Mucosa of gallbladder (tissue), 1 donor: ENCODE data around the gene TRIM65. TPM values are rescaled to one million over a fixed set of nuclear protein-coding genes. Genes with fewer than 3 reads are reported as not detected.
"Not testable (repeated sequence)": the region's sequence is repeated elsewhere in the genome, so short reads cannot be mapped to it uniquely, and the experiment has no call there.

ENCODE experiments used
- DNase-seq: peaks from one replicate; pipeline ENCODE4 v3.0.0-alpha.2; 2020; ENCODE audit warnings: low spot score
- total RNA-seq: library from RNA; stranded (reverse); gene quantifications from one replicate; pipeline ENCODE4 v1.2.1, GENCODE V29; 2021
- donor health status: DM: no; HTN: no; CAD: no.

Gene TRIM65
- total RNA-seq, 1 donor from 2014 or later, result 24.0 TPM

DNA sequence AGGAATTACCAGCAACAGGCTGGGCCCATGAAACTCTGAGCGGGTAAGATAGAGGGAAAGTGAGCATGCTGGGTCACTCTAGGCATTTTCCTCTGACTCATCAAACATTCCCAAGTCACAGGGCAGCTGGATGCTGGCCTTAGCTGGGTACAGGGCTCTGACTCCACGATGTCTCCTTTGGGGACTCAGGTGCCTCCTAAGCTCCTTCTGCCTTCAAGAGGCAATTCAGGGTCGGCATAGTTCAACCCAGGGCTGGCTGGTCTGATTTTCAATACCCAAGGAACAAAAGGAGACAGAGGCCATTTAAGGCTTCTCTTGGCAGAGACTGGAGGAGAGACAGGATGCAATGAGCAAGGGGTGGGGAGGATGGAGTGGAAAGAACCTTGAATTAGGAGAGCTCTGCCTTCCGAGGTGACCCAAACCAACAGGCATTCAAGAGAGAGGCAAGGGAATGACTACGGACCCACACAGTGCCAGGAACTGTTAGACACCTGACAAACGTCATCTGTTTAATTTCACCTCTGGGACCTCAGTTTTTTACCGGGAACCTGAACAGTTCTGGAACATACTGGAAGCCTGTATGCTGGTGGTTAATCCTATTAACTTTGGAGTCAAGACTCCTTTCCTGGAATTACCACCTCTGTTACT lies 42.5 kb downstream of the TRIM65 start:
- DNase-seq, result no peak

DNA sequence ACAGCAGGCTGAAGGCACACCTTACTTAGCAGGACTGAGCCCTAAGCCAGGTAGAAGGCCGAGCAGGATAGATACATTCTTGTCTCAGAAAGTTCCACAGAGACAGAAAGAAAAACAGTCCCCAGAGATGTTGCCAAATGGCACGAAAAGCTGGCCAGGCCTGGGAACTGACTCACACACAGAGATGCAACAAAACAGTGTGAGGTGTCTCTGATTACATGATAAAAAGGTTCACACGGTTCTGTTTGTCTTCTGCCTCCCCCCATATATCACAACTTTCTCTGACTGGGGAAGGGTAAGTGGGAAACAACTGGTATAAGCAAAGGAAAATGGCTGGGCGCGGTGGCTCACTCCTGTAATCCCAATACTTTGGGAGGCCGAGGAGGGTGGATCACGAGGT lies 43.3 kb downstream of the TRIM65 start:
- DNase-seq, result no peak

DNA sequence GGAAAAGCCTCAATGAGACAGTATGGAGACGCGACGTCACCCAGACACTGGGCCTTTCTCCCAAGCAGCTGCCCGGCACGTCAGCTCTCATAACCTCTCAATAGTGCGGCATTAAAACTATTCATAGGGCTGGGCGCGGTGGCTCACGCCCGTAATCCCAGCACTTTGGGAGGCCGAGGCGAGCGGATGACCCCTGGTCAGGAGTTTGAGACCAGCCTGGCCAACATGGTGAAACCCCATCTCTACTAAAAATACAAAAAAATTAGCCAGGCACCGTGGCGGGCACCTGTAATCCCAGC lies 45.1 kb downstream of the TRIM65 start:
- DNase-seq, result not testable (repeated sequence)

DNA sequence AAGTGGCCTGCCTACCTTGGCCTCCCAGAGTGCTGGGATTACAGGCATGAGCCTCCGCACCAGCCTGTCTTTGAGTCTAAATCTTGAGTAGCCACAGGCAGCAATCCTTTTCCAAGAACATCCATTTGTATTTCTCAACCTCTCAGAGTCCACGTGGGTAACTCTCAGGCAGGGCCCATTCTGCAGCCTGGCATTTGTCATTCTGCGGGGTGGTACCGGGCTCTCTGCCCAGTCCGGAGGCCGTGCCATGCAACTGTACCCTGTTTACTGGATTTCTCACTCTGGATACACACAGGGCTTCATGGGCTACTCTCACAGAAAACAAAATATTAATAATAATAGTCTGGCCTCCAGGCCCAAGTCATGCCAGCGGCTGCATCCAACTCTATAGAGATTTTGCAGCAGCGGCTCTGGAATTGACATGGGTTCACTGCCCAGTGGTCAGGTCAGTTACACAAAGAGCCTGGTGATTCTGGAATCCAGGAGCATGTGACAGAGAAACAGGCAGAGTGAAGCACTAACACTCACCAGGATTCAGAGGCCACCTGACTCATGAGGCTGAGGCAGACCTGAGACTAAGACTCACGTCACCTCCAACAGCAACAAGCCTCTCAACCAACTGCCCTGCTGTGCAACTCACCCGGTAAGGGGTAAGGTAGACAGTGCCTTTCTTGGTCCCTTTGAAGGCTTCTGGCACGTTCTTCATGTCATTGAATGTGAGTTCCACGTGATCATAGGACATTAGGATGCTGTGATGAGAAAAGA lies 45.6 kb downstream of the TRIM65 start:
- DNase-seq, result no peak

DNA sequence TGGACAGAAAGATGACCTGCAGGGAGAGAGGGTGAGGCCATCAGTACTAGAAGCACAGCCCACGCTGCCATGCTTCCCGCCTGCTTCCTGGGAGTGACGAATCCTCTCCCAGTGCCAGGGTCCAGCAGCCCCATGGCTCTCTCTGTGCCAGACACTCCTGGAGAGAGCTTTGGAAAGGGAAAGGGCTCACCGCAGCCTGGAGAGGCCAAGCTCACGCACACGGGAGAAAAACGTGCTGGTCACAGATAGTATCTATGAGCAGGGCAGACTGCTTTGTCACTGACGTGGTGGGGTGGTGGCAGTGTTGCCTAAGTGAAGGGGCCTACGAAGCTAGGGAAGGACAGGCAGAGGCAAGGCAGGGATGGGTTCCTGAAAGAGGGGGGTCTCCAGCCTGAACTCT lies 47.0 kb downstream of the TRIM65 start:
- no peak for DNase-seq

DNA sequence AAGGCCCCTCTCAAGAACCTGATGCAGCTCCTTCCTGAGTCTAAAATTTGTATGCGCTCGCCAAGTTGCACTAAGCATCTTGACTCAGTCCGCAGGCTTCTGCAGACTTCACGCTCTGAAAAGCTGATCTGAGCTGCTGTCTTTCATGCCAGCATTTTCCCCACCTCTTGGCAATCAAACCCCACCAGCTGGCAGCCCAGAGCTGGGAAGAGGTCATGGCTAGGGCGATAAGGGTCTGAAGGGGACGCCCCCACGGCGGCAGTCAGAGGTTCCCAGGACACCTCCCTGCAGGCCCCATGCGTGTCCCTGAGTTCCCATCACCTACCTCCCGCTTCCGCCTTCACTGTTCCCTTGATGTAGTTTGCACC lies 47.5 kb downstream of the TRIM65 start:
- DNase-seq, result no peak

DNA sequence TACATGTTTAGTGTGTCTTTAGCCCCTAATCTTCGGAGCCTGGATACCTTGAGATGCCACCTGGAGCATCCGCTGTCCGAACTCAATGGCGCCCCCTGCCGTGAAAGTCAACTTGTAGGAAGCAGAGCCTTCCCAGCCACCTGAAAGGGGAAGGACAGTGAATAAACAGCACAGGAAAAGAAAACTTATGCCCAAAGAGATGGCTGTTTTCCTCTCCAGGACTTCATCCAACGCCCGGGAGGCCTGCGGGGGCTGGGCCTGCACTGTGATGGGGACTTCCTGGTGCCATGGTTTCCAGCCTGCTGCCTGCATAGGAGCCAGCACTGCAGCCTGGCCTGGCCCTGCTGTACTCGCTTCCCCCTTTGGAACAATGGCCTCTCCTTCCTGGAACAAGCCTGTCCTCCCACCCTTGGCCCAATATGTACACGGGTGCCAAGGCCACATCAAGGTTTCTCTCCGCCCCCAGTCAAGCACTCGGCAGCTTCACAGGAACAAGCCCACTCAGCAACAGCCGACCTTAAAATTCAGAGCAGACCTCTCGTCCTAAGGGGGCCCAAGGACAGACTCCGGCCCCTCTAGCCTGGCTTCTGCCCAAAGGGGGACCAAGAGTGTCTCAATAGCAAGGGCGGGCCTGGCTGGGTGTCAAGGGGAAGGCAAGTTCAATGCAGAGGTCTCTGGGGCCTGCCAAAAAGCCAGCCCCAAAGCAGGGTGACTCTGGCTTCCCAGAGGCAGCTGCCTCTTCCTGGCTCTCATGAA lies 48.0 kb downstream of the TRIM65 start:
- peak; percentile 83 for DNase-seq

DNA sequence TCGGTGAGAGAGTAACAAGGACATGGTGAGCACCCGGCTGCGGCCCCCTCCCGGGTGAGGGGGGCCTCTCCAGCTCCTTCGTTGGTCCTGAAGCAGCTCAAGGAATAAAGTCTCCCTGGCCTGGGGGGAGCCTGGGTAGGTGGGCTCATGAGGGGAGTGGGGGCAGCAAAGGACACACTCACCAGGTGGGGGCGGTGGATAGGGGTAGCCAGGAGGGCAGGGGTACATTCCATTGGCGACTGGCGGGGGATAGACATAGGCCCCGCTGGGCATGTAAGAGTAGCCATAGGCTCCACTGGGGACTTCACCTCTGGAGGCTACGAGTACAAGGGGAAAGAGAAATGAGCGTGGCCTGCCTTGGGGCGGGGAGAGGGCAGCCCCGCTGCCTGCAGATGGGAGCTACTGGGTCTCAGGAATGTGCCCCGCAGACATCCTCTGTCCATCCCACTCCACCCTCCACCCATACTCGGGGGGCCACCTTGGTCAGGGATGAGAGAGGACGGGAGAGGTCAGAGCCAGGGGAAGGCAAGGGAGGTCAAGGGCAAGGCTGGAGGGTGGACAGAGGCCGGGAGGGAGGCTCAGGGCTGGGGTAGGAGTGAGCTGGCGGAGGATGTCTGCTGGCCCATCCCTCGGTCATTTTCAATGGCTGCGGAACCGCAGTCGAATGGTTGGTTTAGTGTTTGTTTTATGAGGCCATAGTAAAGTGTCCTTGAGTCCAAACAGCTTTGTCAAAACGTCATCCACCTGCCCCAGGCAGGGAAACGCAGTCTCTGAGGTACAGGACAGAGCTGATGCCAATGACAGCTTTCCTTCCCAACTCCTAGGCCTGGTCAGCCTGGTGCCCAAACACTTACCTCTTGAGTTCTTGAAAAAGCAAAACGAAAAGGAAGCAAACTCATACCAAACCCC lies 48.9 kb downstream of the TRIM65 start:
- DNase-seq, result no peak

DNA sequence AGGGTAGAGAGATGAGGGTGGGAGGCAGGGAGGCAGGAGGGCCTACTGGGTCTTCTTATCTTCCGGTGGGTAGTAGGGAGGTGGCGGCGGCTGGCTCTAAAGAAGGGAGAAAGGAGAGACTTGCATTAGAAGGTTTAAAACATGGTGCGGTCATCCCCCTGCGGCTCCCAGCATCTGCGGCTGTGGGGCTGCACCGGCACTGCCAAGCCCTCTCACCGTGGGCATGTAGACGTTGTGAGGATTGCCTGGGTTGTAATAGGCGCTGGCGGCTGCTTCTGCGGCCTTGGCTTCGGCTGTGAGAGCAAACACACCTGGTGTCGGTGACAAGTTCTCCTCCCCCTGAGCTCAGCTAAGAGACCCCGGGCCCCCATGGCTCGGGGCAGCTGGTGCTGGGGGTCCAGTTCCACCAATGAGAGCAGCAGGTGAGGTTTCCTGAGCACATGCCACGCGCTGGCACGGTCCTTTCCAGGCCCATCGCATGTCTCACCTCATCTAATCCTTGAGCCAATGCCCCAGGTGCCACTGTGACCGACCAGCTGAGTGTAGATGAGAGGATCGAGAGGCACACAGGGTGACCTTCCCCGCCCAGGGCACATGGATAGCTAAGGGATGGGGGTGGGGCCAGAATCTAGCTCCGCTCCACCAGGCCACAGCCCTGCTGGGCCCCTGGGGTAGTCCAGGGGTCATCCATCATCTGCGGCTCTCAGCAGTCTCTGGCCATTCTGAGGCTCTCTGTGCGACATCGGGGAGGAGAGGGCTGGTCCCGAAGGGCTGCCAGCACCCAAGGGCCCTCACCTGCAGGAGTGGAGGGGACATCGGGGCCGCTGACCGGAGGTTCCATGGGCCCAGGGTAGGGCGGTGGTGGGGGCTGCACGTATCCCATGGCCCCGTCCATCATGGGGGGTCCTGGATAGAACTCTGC lies 49.8 kb downstream of the TRIM65 start:
- DNase-seq, result no peak

DNA sequence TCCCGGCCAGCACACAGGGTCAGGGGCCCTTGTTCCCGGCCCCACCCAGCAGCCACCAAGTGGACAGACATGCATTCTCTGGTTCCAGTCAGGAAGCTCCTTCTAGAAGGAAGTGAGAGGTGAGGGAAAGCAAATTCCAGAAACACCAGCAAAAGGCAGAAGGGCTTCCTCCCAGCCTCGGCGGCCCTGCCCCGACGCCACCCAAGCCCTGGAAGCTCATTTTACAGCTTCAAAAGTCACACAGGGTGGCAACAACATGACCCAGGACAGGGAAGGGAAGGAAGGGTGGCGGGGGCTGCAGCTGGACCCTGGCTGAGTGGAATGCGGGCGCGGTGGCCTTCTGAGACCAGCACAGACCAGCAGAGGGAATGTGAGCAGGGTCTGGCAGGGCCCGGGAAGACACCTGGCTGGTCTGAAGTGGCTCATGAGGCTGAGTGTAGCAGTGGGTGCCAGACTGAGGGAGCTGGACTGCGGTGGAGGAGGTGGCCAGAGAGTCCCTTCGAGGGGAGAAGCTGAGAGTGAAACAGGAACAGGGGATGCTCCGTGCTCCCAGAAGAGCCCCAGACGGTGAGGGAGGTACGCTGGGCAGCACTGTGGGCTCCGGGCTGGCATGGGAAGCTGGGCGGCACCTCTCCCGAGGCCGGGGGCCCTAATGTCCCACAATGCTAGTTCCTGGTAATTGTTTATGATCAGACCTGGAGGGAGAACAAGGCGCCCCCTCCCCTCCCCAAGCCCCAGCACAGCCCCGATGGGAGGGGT lies 50.6 kb downstream of the TRIM65 start:
- DNase-seq, result no peak

DNA sequence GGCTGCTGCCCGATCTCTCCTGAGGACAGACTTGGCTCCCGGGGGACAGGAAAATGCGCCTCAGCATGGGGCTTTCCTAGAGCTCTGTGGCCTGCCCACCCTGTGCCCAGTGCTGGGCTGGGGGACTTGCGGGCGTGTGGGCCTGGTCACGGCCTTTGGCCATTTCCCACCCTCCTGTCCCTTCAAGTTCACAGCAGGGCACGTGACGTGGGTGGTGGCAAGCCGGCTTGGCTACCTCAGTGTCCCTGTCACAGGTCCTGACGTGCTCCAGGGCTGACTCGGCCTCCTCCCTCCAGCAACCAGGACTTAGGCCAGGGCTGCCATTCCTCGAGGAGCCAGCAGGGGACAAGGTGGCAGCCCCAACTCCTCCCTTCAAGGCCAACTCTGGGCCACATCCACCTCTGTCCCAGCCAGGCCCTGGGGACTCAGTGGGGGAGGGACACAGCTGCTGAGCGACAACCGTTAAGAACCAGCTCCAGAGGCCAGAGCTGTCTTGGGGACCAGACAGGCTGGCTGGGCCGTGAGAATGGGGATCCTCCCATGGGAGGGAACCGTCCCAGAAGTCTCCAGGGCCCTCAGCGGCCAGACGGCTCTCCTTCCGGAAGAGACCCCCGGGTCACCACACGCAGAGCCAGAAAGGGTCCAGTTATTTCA lies 51.6 kb downstream of the TRIM65 start:
- DNase-seq, result peak; percentile 88

DNA sequence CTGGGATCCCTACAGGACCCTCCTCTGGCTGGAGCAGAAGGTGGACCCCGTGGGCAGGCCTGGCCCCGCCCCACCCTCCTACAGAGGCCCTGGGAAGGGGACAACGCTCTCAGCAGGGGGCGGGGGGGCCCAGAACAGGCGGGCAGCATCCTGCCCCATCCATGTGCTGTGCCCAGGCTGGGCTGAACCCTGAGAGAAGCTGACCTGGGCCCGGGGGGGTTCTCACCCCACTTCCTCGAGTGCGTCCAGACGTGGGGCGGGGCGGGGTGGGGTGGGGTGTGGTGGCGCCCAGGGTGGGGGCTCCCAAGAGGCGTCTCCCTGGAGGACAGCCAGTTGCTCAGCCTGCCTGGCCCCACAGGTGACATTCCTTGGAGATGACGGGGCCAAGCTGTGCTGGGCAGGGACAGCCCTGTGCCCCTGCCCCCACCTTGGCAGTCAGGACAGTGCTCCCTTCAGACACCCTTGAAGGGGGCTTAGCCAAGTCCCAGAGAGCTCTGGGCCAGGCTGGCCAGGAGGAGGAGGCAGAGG lies 52.2 kb downstream of the TRIM65 start:
- peak; percentile 85 for DNase-seq

DNA sequence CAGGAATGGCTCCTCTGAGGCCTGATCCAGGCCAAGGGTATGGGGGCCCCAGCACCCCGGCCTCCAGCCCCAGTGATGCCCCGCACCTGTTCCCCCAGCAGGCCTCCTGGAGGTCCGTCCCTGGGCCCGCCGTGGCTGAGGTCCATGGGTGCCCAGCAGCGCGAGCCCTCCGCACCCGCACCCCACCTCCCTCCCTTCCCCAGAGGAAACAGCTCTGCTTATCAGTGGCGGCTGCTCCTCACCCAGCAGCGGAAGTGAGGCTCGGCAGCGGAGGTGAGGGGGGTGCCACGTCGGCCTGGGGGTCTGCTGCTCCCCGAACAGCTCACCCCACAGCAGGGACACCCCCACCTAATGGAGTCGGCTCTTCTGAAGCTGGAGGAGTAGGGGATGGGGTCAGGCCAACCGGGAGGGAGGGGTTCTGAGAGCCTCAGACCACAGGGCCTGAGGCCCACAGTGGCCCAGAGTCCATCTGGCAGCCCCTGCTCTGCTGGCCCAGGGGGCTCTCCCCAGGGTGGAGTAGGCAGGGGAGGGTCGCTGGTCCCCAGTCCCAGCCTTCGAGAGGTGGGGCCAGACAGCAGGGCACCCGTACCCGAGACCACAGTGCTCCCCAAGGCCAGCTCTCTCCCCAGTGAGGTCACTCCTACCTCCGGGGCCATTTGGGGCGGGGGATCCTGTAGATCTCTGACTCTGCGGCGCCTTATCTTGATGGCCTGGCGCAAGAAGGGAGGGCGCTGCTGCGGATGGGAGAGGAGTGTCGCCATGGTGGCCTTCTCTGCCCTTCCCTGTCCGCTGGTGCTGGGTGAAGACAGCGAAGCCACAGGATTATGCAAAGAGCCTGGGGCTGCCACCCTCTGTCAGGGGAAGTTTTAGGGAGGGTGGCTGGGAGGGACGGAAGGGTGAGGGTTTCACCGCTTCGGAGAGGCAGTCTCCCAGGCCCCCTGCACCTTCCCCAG lies 52.9 kb downstream of the TRIM65 start, which contains the start of gene UNC13D:
Gene UNC13D, minus strand, starts transcription at position 828 of the 953 bp plus-strand sequence. Its CDS starts 67 bp downstream, at position 761.
- DNase-seq, result no peak

DNA sequence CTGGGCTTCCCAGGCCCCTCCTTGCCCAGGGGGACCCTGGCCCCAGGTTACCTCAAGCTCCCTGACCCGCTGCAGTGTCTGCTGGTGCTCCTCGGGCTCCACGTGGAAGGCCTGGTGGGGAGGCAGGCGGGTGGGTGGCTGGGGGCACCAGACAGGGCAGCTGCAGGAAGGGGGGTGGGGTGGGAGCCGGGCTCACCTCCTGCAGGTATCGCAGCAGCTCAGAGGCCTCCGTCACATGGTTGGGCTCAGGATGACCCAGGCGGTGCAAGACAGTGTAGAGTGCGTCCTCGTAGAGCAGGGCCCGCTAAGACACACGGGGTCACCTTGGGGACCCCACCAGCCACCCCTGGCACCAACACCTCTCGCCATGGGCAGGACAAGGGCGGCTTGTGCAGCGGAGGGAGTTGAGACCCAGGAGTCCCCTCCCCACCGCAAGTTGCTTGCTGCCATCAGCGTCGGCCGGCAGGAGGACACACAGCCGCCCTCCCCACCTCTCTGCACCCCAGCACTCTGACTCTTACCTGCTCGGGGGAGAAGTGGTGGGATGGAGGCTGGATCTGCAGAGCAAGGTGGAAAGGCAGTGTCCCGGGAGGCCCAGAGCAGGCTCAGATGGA lies 53.7 kb downstream of the TRIM65 start:
- DNase-seq, result no peak

DNA sequence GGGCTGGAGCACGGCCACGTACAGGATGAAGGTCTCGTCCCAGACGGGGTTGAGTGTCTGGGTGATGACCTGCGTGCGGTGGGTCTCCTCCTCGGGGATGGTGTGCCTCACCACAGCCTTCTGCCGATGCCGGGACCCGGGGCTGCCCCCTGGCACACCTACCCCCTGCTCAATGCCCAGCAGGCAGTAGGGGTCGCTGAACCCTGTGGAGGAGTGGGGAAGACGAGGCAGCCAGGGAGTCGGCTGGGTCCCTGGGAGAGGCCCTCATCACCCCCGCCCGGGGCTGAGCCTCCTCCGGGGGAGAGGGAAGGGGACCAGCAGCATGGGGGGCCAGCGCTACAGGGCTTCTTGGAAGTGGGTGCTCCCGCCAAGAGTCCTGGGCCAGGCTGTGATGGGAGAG lies 54.3 kb downstream of the TRIM65 start:
- no peak for DNase-seq

DNA sequence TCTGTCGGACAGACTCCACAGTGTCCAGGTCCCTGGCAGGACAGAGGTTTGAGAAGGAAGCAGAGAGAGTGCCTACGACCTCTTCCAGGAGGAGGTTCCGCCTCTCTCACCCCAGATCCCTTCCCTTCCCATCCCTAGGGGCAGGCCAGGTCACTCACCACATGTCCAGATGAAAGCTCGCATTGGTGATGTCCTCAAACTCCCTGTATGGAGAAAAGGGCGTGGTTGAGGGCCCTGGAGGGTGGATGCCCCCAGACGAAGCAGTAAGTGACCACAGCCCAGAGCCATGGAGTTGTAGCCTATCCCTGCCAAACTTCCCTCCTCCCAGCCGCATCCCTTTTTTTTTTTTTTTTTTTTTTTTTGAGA lies 56.0 kb downstream of the TRIM65 start:
- no peak for DNase-seq

DNA sequence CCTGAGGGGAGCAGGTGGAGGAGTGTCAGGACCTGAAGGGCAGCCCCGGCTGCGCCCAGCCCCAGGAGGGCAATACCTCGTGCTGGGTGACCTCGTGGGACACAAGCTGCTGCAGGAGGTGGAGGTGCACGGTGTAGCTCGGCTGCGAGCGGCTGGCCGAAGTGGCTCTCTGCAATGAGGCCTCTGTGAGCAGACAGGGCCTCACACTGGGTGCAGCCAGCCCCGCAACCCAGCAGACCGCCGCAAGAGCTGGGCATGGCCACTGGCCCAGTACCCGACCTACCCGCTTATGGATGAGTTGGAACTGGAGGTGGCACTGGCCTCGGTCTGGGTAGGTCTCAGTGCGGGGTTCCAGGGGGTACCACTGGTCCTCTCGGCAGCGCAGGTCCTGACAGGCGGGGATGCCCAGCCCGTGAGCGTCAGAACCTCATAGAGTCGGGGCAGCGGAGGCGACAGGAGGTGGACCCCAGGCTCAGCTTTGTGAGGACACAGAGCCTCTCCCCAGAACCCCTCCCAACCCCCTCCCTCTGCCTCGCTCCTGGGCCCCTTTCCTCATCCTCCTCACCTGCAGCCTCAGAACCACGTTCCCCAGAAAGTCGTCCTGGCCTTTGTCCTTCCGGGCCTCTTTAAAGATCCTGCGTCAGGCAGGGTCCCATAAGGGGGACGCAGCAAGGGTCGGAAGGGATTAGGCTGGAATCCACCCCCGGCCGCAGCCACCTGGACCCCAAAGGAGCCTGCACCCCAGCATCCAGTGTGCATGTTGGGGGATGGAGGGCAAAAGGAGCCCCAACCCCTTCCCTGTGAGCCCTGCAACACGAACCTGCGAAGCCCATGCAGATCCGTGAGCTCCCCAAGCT lies 56.6 kb downstream of the TRIM65 start:
- DNase-seq, result no peak
